ENCODE data around the gene SPATA3. TPM values are rescaled to one million over a fixed set of nuclear protein-coding genes. Genes with fewer than 3 reads are reported as not detected.

The SPATA3 gene
- total and polyA plus RNA-seq, 2 experiments from 2014 or later, result not detected

DNA sequence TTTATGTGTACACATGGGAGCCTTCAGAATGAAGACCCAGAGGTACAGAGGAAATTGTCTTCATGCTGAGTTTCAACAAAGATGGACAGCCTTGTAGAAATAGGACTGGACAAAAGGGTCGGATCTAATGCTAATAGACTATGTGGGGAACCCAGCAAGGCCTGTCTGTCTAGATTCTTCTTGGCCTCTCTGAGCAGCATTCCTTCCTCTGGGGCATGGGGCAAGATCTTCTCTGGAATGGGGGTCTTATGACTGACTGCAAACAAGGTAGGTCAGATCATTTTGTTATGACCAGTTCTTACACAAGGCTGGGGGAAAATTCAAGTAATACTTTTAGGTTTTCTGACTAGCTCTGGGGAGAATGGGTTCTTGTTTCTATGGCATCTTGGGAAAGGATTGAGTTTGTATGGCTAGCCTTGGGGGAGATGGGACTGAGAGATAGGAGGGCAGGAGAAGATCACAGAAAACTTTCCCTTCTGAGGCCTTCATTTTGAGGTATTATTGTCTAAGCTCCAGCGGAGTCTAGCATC is 14.3 kb downstream of the SPATA3 start:
- Histone ChIP-seq H3K79me2 (replicated peaks; ENCODE audit: insufficient read depth) (no peaks in the 10 kb centered on the region), H3F3A (replicated peaks; ENCODE audit: low read depth) (no peaks in the 10 kb centered on the region), H3K4me2 (no peak overlapping the region), H4K20me1 (replicated peaks; ENCODE audit: insufficient read depth) (no peaks in the 10 kb centered on the region), H3K4me3 (no peak overlapping the region), H3K27me3 (ENCODE audit: insufficient read depth) (no peaks in the 10 kb centered on the region), H3K36me3 (ENCODE audit: insufficient read depth) (no peaks in the 10 kb centered on the region), H2AFZ (no peak overlapping the region), H3K27ac (ENCODE audit: low read depth) (no peak overlapping the region), H3K9me2 (ENCODE audit: insufficient read depth) (no peaks in the 10 kb centered on the region), H3K4me1 (ENCODE audit: insufficient read depth) (no peaks in the 10 kb centered on the region)
- Mint-ChIP-seq H3K4me1 (peaks cover 12% of the 10 kb centered on the region), H3K27me3 (ENCODE audit: insufficient read depth, low read depth, poor library complexity) (peaks cover 10% of the 10 kb centered on the region), H3K9me3 (peaks cover 5% of the 10 kb centered on the region), H3K36me3 (ENCODE audit: low read depth) (peaks cover 4% of the 10 kb centered on the region), H3K27ac (no peak overlapping the region), H3K4me3 (no peak overlapping the region)
- DNase-seq (ENCODE audit: low spot score) (no peak), ATAC-seq (no peak)
- TF ChIP-seq, protein P1, sequence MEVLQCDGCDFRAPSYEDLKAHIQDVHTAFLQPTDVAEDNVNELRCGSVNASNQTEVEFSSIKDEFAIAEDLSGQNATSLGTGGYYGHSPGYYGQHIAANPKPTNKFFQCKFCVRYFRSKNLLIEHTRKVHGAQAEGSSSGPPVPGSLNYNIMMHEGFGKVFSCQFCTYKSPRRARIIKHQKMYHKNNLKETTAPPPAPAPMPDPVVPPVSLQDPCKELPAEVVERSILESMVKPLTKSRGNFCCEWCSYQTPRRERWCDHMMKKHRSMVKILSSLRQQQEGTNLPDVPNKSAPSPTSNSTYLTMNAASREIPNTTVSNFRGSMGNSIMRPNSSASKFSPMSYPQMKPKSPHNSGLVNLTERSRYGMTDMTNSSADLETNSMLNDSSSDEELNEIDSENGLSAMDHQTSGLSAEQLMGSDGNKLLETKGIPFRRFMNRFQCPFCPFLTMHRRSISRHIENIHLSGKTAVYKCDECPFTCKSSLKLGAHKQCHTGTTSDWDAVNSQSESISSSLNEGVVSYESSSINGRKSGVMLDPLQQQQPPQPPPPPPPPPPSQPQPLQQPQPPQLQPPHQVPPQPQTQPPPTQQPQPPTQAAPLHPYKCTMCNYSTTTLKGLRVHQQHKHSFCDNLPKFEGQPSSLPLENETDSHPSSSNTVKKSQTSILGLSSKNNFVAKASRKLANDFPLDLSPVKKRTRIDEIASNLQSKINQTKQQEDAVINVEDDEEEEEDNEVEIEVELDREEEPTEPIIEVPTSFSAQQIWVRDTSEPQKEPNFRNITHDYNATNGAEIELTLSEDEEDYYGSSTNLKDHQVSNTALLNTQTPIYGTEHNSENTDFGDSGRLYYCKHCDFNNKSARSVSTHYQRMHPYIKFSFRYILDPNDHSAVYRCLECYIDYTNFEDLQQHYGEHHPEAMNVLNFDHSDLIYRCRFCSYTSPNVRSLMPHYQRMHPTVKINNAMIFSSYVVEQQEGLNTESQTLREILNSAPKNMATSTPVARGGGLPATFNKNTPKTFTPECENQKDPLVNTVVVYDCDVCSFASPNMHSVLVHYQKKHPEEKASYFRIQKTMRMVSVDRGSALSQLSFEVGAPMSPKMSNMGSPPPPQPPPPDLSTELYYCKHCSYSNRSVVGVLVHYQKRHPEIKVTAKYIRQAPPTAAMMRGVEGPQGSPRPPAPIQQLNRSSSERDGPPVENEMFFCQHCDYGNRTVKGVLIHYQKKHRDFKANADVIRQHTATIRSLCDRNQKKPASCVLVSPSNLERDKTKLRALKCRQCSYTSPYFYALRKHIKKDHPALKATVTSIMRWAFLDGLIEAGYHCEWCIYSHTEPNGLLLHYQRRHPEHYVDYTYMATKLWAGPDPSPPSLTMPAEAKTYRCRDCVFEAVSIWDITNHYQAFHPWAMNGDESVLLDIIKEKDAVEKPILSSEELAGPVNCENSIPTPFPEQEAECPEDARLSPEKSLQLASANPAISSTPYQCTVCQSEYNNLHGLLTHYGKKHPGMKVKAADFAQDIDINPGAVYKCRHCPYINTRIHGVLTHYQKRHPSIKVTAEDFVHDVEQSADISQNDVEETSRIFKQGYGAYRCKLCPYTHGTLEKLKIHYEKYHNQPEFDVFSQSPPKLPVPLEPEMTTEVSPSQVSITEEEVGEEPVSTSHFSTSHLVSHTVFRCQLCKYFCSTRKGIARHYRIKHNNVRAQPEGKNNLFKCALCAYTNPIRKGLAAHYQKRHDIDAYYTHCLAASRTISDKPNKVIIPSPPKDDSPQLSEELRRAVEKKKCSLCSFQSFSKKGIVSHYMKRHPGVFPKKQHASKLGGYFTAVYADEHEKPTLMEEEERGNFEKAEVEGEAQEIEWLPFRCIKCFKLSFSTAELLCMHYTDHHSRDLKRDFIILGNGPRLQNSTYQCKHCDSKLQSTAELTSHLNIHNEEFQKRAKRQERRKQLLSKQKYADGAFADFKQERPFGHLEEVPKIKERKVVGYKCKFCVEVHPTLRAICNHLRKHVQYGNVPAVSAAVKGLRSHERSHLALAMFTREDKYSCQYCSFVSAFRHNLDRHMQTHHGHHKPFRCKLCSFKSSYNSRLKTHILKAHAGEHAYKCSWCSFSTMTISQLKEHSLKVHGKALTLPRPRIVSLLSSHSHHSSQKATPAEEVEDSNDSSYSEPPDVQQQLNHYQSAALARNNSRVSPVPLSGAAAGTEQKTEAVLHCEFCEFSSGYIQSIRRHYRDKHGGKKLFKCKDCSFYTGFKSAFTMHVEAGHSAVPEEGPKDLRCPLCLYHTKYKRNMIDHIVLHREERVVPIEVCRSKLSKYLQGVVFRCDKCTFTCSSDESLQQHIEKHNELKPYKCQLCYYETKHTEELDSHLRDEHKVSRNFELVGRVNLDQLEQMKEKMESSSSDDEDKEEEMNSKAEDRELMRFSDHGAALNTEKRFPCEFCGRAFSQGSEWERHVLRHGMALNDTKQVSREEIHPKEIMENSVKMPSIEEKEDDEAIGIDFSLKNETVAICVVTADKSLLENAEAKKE (CRISPR knock-in tag; IDR thresholded peaks at IDR 0.05), result no peak
- TF ChIP-seq CREB1 (CRISPR knock-in tag; IDR thresholded peaks at IDR 0.05; ENCODE audit: low read depth), result no peak
- TF ChIP-seq, protein P2, sequence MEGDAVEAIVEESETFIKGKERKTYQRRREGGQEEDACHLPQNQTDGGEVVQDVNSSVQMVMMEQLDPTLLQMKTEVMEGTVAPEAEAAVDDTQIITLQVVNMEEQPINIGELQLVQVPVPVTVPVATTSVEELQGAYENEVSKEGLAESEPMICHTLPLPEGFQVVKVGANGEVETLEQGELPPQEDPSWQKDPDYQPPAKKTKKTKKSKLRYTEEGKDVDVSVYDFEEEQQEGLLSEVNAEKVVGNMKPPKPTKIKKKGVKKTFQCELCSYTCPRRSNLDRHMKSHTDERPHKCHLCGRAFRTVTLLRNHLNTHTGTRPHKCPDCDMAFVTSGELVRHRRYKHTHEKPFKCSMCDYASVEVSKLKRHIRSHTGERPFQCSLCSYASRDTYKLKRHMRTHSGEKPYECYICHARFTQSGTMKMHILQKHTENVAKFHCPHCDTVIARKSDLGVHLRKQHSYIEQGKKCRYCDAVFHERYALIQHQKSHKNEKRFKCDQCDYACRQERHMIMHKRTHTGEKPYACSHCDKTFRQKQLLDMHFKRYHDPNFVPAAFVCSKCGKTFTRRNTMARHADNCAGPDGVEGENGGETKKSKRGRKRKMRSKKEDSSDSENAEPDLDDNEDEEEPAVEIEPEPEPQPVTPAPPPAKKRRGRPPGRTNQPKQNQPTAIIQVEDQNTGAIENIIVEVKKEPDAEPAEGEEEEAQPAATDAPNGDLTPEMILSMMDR (conservative IDR thresholded peaks at IDR 0.05; ENCODE audit: low read depth in 2 of 2), result no peak
- no peak for TF ChIP-seq JUNB (IDR thresholded peaks at IDR 0.05; ENCODE audit: unreplicated experiment)
- no peak for TF ChIP-seq NANOG (IDR thresholded peaks at IDR 0.05; ENCODE audit: borderline replicate concordance)
- no peak for TF ChIP-seq ZNF114 (CRISPR knock-in tag; IDR thresholded peaks at IDR 0.05)
- TF ChIP-seq POLR2AphosphoS5 (IDR thresholded peaks at IDR 0.05; ENCODE audit: low read depth), result no peak
- TF ChIP-seq STAT1 (IDR thresholded peaks at IDR 0.05; ENCODE audit: unreplicated experiment), result no peak
- TF ChIP-seq, protein P3, sequence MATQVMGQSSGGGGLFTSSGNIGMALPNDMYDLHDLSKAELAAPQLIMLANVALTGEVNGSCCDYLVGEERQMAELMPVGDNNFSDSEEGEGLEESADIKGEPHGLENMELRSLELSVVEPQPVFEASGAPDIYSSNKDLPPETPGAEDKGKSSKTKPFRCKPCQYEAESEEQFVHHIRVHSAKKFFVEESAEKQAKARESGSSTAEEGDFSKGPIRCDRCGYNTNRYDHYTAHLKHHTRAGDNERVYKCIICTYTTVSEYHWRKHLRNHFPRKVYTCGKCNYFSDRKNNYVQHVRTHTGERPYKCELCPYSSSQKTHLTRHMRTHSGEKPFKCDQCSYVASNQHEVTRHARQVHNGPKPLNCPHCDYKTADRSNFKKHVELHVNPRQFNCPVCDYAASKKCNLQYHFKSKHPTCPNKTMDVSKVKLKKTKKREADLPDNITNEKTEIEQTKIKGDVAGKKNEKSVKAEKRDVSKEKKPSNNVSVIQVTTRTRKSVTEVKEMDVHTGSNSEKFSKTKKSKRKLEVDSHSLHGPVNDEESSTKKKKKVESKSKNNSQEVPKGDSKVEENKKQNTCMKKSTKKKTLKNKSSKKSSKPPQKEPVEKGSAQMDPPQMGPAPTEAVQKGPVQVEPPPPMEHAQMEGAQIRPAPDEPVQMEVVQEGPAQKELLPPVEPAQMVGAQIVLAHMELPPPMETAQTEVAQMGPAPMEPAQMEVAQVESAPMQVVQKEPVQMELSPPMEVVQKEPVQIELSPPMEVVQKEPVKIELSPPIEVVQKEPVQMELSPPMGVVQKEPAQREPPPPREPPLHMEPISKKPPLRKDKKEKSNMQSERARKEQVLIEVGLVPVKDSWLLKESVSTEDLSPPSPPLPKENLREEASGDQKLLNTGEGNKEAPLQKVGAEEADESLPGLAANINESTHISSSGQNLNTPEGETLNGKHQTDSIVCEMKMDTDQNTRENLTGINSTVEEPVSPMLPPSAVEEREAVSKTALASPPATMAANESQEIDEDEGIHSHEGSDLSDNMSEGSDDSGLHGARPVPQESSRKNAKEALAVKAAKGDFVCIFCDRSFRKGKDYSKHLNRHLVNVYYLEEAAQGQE (IDR thresholded peaks at IDR 0.05; ENCODE audit: unreplicated experiment), result no peak
- TF ChIP-seq ZNF331 (CRISPR knock-in tag; IDR thresholded peaks at IDR 0.05; ENCODE audit: low read depth), result no peak
